OCI-LY7 (cell line): ENCODE measurements around the gene C3orf52.

Experiments
- EZH2phosphoT487 ChIP-seq: fragments of 200-600 bp; sonication (generic); IDR thresholded peaks from 2 replicates; pipeline ENCODE4 v1.6.1; 2018; ENCODE audit warnings: low read depth, borderline replicate concordance, mild to moderate bottlenecking, mixed run types, antibody characterized with exemption, low read length, moderate library complexity, mixed read lengths
- TF ChIP-seq, protein P1 (sequence below): fragments of 200-600 bp; sonication (generic); conservative IDR thresholded peaks from 2 replicates; pipeline ENCODE4 v1.5.1; 2014; ENCODE audit warnings: mild to moderate bottlenecking, antibody characterized with exemption, low read length, moderate library complexity, mixed read lengths

DNA sequence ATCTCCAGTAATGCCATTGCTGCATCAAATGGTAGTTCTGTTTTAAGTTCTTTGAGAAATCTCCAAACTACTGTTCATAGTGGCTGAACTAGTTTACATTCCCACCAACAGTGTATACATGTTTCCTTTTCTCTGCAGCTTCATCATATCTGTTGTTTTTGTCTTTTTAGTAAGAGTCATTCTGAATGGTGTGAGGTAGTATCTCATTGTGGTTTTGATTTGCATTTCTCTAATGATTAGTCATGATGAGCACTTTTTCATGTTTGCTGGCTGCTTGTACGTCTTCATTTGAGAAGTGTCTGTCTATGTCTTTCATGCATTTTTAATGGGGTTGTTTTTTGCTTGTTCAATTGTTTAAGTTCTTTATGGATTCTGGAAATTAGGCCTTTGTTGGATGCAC lies 57.1 kb downstream of the C3orf52 start:
- TF ChIP-seq, protein P1, sequence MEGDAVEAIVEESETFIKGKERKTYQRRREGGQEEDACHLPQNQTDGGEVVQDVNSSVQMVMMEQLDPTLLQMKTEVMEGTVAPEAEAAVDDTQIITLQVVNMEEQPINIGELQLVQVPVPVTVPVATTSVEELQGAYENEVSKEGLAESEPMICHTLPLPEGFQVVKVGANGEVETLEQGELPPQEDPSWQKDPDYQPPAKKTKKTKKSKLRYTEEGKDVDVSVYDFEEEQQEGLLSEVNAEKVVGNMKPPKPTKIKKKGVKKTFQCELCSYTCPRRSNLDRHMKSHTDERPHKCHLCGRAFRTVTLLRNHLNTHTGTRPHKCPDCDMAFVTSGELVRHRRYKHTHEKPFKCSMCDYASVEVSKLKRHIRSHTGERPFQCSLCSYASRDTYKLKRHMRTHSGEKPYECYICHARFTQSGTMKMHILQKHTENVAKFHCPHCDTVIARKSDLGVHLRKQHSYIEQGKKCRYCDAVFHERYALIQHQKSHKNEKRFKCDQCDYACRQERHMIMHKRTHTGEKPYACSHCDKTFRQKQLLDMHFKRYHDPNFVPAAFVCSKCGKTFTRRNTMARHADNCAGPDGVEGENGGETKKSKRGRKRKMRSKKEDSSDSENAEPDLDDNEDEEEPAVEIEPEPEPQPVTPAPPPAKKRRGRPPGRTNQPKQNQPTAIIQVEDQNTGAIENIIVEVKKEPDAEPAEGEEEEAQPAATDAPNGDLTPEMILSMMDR = no peak
- no peak for TF ChIP-seq EZH2phosphoT487
